CD8-positive, alpha-beta memory T cell (primary cell): Measurements from ENCODE around the gene GABRR3. TPM values are rescaled to one million over a fixed set of nuclear protein-coding genes. Genes with fewer than 3 reads are reported as not detected.

ENCODE experiments used
- CTCF ChIA-PET: fragments of 350-600 bp; sonication (Branson Sonifier 250); formaldehyde crosslinking; loops from one replicate; lab custom pipeline; 2021; ENCODE audit warnings: antibody characterized with exemption; lab: Charles Lee
- POLR2A ChIA-PET: fragments of 350-600 bp; sonication (Branson Sonifier 250); formaldehyde crosslinking; loops from one replicate; lab custom pipeline; 2021; ENCODE audit warnings: antibody characterized with exemption; lab: Charles Lee
- DNase-seq, 5 donors: peaks; one replicate each; pipeline versions ENCODE4 v3.0.0 to v3.0.0-alpha.2; 2020 to 2022; ENCODE audit warnings: mixed read lengths in 1 of 5
- H3K27ac ChIP-seq: one replicate; pipeline ENCODE4 v1.7.0; 2013; ENCODE audit warnings: low read depth, mild to moderate bottlenecking, low read length, moderate library complexity
- H3K27me3 ChIP-seq: 2 replicates; pipeline ENCODE4 v1.7.0; 2013; ENCODE audit warnings: low read length, mild to moderate bottlenecking; ENCODE audit not compliant: insufficient read depth, poor library complexity, severe bottlenecking
- H3K36me3 ChIP-seq: 2 replicates; pipeline ENCODE4 v1.7.0; 2013; ENCODE audit warnings: mild to moderate bottlenecking, low read length, moderate library complexity; ENCODE audit not compliant: insufficient read depth
- H3K4me1 ChIP-seq: 2 replicates; pipeline ENCODE4 v1.7.0; 2013; ENCODE audit warnings: mild to moderate bottlenecking, low read length, moderate library complexity; ENCODE audit not compliant: insufficient read depth
- H3K4me3 ChIP-seq: 2 replicates; pipeline ENCODE4 v1.7.0; 2013; ENCODE audit warnings: mild to moderate bottlenecking, low read length
- H3K9me3 ChIP-seq: 2 replicates; pipeline ENCODE4 v1.7.0; 2013; ENCODE audit warnings: mild to moderate bottlenecking, low read length
- H3K27ac Mint-ChIP-seq, 8 donors: one replicate each; pipeline ENCODE4 v1.8.0; 2020 to 2021; ENCODE audit warnings: mixed read lengths in 8 of 8, mild to moderate bottlenecking in 6 of 8, inconsistent platforms in 3 of 8, moderate library complexity in 3 of 8
- H3K27me3 Mint-ChIP-seq, 2 donors: one replicate each; pipeline ENCODE4 v1.8.0; 2020 to 2021; ENCODE audit warnings: mixed read lengths in 2 of 2, mild to moderate bottlenecking in 1 of 2, moderate library complexity in 1 of 2
- H3K36me3 Mint-ChIP-seq, 3 donors: one replicate each; pipeline ENCODE4 v1.8.0; 2020 to 2021; ENCODE audit warnings: mixed read lengths in 3 of 3, inconsistent platforms in 1 of 3, mild to moderate bottlenecking in 1 of 3
- H3K4me1 Mint-ChIP-seq, 3 donors: one replicate each; pipeline ENCODE4 v1.8.0; 2020 to 2021; ENCODE audit warnings: mixed read lengths in 3 of 3, inconsistent platforms in 1 of 3, mild to moderate bottlenecking in 1 of 3
- H3K4me3 Mint-ChIP-seq, 7 donors: one replicate each; pipeline ENCODE4 v1.8.0; 2020 to 2021; ENCODE audit warnings: mixed read lengths in 7 of 7, mild to moderate bottlenecking in 6 of 7, moderate library complexity in 4 of 7, inconsistent platforms in 2 of 7
- H3K9me3 Mint-ChIP-seq, 5 donors: one replicate each; pipeline ENCODE4 v1.8.0; 2020 to 2022; ENCODE audit warnings: mixed read lengths in 5 of 5, mild to moderate bottlenecking in 3 of 5, moderate library complexity in 2 of 5, inconsistent platforms in 1 of 5
- polyA plus RNA-seq: library from polyadenylated mRNA; unstranded; fragments of 300-500 nt; fragmentation: Illumina TruSeq; gene quantifications from one replicate; pipeline ENCODE4 v1.2.3, GENCODE V29; 2021
- total RNA-seq, 2 experiments: library from RNA; stranded (reverse); gene quantifications; one replicate each; pipeline ENCODE4 v1.2.3, GENCODE V29; 2021

GABRR3 gene
- total and polyA plus RNA-seq, 3 experiments from 2014 or later: not detected

DNA sequence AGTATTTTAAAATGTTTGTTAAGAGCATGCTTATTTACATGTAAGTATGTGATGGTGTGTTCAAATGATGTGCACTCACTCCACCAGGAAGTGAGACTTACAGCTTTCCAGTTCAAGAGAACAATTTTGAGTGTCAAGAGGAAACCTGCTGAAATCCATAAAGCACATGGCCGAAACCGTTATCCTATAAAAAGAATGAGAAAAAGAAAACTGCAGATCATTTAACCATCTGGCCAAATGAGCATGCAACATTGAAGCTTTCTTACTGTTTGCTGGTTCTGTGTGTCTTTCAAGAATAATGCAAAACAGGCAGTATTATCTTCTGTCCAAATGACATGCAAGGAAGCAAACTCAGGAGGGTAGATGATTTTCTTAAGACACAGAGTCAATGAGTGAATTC lies 26.3 kb downstream of the GABRR3 start:
- Mint-ChIP-seq H3K27me3 (peaks cover 0 to 13% of the 10 kb centered on the region in 2 donors), H3K36me3 (no peaks in the 10 kb centered on the region), H3K9me3 (no peaks in the 10 kb centered on the region), H3K4me3 (no peak overlapping the region), H3K4me1 (peaks cover 0 to 5% (median under 1%) of the 10 kb centered on the region in 3 donors), H3K27ac (no peak overlapping the region)
- Histone ChIP-seq H3K36me3 (no peaks in the 10 kb centered on the region), H3K9me3 (no peaks in the 10 kb centered on the region), H3K4me1 (no peaks in the 10 kb centered on the region), H3K4me3 (no peak overlapping the region), H3K27ac (no peak overlapping the region), H3K27me3 (no peaks in the 10 kb centered on the region)
- DNase-seq: no peak
- CTCF ChIA-PET: interaction anchor here (0.6 to 2.6 kb wide), 2 partner anchors 15 to 177 kb away, joined by 3 to 8 read pairs; no protein-coding TSS in a partner anchor
- POLR2A ChIA-PET: no interaction called here

DNA sequence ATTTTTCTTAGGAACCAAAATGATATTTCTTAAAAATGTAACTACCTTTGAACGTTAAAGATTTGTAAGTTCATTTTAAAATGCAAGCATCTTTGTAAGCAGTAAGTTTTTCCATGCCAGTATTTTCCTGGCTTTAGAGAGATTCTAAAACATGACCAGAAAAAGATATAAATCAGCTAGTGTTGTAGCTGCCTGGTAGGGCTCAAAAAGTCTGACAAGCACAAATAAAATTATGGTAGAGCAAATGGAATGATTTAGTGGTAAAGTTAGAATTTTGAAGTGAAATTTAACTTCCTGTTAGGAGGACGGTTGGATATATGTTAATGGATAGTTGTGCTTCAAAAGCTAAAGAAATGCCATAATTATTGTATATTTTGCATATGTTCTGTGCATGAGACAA lies 29.7 kb downstream of the GABRR3 start:
- Mint-ChIP-seq H3K4me1 (peaks cover 6 to 12% (median 8%) of the 10 kb centered on the region in 3 donors), H3K36me3 (no peaks in the 10 kb centered on the region), H3K4me3 (no peak overlapping the region), H3K9me3 (no peaks in the 10 kb centered on the region), H3K27ac (no peak overlapping the region), H3K27me3 (peaks cover 0 to 1% of the 10 kb centered on the region in 2 donors)
- ChIA-PET POLR2A (no interaction called here), CTCF (no interaction called here)
- H3K27me3 ChIP-seq: no peaks in the 10 kb centered on the region
- H3K9me3 ChIP-seq: no peaks in the 10 kb centered on the region
- H3K27ac ChIP-seq: no peak overlapping the region
- no peaks in the 10 kb centered on the region for H3K36me3 ChIP-seq
- H3K4me3 ChIP-seq: no peak overlapping the region
- no peak for DNase-seq
- H3K4me1 ChIP-seq: peaks cover 9% of the 10 kb centered on the region

DNA sequence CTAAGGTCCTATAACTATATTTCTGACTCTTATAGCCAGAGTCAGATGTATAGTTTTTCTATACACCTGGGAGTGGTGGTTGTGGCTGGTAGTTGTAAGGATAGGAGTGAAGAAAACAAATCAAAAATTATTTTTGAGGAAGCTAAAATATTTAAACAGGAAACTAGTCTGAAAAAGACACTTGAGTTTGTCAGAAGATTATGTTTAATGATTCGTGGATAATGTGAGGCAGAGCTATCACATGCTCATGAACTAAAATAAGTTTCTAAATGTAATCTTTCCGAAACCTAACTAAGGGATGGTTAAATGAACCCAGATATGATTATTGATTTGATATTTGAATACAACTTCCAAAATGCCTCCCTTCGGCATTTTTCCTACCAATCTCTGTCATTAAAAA lies 30.4 kb downstream of the GABRR3 start:
- DNase-seq: no peak
- no peak overlapping the region for H3K4me3 Mint-ChIP-seq
- H3K36me3 Mint-ChIP-seq: no peaks in the 10 kb centered on the region
- no peaks in the 10 kb centered on the region for H3K9me3 Mint-ChIP-seq
- Histone ChIP-seq H3K27me3 (no peaks in the 10 kb centered on the region), H3K36me3 (no peaks in the 10 kb centered on the region), H3K27ac (no peak overlapping the region), H3K4me3 (no peak overlapping the region), H3K4me1 (peaks cover 9% of the 10 kb centered on the region), H3K9me3 (no peaks in the 10 kb centered on the region)
- CTCF ChIA-PET: no interaction called here
- peaks cover 6 to 12% (median 8%) of the 10 kb centered on the region in 3 donors for H3K4me1 Mint-ChIP-seq
- no peak overlapping the region for H3K27ac Mint-ChIP-seq
- POLR2A ChIA-PET: no interaction called here
- peaks cover 0 to 1% of the 10 kb centered on the region in 2 donors for H3K27me3 Mint-ChIP-seq

DNA sequence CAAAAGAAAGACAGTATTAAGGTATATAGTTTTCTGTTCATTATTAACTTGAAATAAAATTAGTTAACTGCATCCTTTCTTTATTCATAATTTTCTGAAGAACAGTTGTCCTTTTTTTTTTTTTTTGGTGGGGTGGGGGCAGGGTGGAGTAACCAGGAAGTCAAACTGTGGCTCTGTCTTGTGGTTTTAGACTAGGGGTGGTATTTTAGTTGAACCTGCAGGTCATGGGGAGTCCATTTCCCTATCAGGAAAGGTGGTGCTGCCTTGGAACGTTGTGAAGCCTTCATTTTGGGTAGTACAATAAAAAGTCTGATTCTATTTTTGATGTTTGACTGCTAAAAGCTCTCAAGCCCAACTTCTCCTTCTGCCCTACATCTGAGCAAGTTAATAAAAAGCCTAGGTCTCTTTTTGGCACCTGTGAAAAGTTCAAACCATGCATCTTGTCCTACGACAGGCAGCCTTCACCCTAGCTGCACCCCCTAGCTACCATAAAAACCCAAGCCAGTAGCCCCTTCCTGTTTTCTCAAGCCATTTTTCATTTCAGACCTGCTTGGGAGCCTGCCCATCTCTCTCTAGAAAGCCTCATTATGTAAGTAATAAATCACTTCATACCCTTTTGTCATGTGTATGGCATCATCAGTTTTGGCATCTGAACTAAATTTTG lies 31.7 kb downstream of the GABRR3 start:
- Mint-ChIP-seq H3K4me1 (peaks cover 6 to 12% (median 8%) of the 10 kb centered on the region in 3 donors), H3K9me3 (no peaks in the 10 kb centered on the region), H3K27ac (peak overlapping the region in 5 of 8 donors; percentile 48 to 86 (median 55)), H3K4me3 (peak overlapping the region in 4 of 7 donors; percentile 2 to 57 (median 26)), H3K27me3 (peaks cover 0 to 3% of the 10 kb centered on the region in 2 donors), H3K36me3 (no peaks in the 10 kb centered on the region)
- Histone ChIP-seq H3K4me3 (no peak overlapping the region), H3K27ac (no peak overlapping the region), H3K27me3 (no peaks in the 10 kb centered on the region), H3K36me3 (no peaks in the 10 kb centered on the region), H3K4me1 (peaks cover 9% of the 10 kb centered on the region), H3K9me3 (no peaks in the 10 kb centered on the region)
- ChIA-PET CTCF (no interaction called here), POLR2A (no interaction called here)
- no peak for DNase-seq

DNA sequence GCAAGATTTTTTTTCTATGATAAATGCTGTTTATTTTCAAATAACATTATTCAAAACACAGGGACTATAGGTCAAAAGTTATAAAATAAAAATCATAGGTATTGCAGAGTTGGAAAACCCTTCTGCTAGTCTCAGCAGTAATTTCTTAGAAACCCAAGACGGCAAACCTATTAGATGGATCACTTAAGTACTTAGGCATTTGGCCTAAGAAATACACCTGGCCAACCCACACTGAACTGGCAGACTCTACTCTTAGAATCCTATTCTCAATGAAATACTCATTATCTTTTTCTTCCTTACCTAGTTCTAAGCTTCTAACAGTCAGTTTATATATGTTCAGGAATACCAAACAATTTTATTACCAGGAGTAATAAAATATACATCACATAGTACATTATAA lies 32.4 kb downstream of the GABRR3 start:
- peaks cover 0 to 3% of the 10 kb centered on the region in 2 donors for H3K27me3 Mint-ChIP-seq
- H3K4me3 Mint-ChIP-seq: no peak overlapping the region
- no peak for DNase-seq
- Histone ChIP-seq H3K4me3 (no peak overlapping the region), H3K36me3 (no peaks in the 10 kb centered on the region), H3K4me1 (peaks cover 9% of the 10 kb centered on the region), H3K9me3 (no peaks in the 10 kb centered on the region), H3K27ac (no peak overlapping the region), H3K27me3 (no peaks in the 10 kb centered on the region)
- H3K9me3 Mint-ChIP-seq: no peaks in the 10 kb centered on the region
- peaks cover 6 to 12% (median 8%) of the 10 kb centered on the region in 3 donors for H3K4me1 Mint-ChIP-seq
- H3K36me3 Mint-ChIP-seq: no peaks in the 10 kb centered on the region
- POLR2A ChIA-PET: no interaction called here
- CTCF ChIA-PET: interaction anchor here (0.7 kb wide), 1 partner anchor 60 kb away, joined by 3 read pairs; no protein-coding TSS in a partner anchor
- no peak overlapping the region for H3K27ac Mint-ChIP-seq

DNA sequence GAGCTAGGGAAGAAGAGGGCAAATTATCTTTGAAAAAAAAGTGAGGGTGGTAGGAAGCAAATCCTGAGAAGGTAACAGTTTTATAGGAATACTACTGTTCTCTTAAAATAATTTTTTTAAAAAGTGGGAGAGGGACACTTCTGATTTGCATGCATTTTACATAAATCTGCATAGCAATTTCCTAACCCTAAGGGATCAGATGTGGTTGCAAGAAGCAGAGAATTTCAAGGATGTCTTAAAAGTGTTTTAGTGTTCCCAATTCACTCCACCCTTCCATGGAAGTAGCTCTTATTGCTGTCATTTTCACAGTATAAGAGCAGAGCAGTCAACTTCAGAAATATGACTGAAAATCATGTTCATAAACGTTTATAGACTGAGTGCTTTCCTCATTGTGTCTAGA lies 35.1 kb downstream of the GABRR3 start:
- Mint-ChIP-seq H3K27ac (no peak overlapping the region), H3K9me3 (no peaks in the 10 kb centered on the region), H3K4me1 (peaks cover 6 to 8% (median 8%) of the 10 kb centered on the region in 3 donors), H3K27me3 (peaks cover 3 to 10% of the 10 kb centered on the region in 2 donors), H3K4me3 (no peak overlapping the region), H3K36me3 (no peaks in the 10 kb centered on the region)
- Histone ChIP-seq H3K4me1 (peaks cover 9% of the 10 kb centered on the region), H3K27me3 (no peaks in the 10 kb centered on the region), H3K4me3 (no peak overlapping the region), H3K9me3 (no peaks in the 10 kb centered on the region), H3K27ac (no peak overlapping the region), H3K36me3 (no peaks in the 10 kb centered on the region)
- POLR2A ChIA-PET: no interaction called here
- CTCF ChIA-PET: interaction anchor here (1.1 kb wide), 1 partner anchor 14 kb away, joined by 3 read pairs; no protein-coding TSS in a partner anchor
- DNase-seq: no peak

DNA sequence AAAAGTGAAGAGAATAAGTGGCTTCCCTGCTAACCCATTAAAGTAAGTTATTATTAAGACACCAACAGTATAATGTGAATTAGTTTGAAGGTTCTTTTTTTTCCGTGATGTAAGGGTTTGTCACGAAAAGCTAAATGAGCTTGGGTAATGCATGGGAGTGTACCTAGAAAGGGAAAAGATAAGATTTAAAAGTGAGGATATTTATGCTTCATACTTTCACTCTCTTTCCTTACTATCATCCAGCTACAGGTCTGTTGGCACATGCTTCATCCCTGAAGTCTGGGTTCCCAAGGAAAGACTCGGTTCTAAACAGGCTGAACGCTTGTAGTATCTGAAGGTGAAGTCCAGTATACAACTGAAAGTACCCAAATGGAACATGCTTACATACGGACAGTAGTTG lies 36.0 kb downstream of the GABRR3 start:
- no peak for DNase-seq
- CTCF ChIA-PET: no interaction called here
- H3K4me1 Mint-ChIP-seq: peaks cover 6 to 8% (median 8%) of the 10 kb centered on the region in 3 donors
- H3K27me3 ChIP-seq: no peaks in the 10 kb centered on the region
- H3K36me3 ChIP-seq: no peaks in the 10 kb centered on the region
- H3K9me3 ChIP-seq: no peaks in the 10 kb centered on the region
- no peak overlapping the region for H3K4me3 ChIP-seq
- peaks cover 3 to 14% of the 10 kb centered on the region in 2 donors for H3K27me3 Mint-ChIP-seq
- peaks cover 9% of the 10 kb centered on the region for H3K4me1 ChIP-seq
- H3K27ac ChIP-seq: no peak overlapping the region
- POLR2A ChIA-PET: no interaction called here
- H3K27ac Mint-ChIP-seq: no peak overlapping the region
- no peak overlapping the region for H3K4me3 Mint-ChIP-seq
- H3K36me3 Mint-ChIP-seq: no peaks in the 10 kb centered on the region
- H3K9me3 Mint-ChIP-seq: no peaks in the 10 kb centered on the region

DNA sequence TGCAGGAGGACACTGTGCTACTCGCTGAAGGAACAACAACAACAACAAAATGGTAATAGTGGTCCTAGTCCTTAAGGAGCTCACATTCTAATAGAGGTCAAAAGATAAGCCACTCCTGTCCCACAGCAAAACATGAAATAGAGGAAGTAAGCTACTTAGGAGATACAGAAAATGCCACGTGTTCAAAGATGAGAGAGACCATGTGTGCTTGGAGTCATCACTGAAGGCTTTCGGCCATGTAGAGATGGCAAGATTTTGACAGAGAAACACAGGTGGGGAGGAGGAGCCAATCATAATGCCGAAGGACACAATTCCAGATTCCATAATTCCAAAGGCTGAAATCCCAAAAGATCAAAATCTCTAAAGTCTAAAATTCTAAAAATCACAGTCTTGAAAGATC lies 38.1 kb downstream of the GABRR3 start:
- Histone ChIP-seq H3K4me1 (peaks cover 1% of the 10 kb centered on the region), H3K27ac (no peak overlapping the region), H3K4me3 (no peak overlapping the region), H3K27me3 (no peaks in the 10 kb centered on the region), H3K36me3 (no peaks in the 10 kb centered on the region), H3K9me3 (no peaks in the 10 kb centered on the region)
- POLR2A ChIA-PET: no interaction called here
- peaks cover 3 to 14% of the 10 kb centered on the region in 2 donors for H3K27me3 Mint-ChIP-seq
- H3K4me1 Mint-ChIP-seq: peaks cover 0 to 2% (median under 1%) of the 10 kb centered on the region in 3 donors
- CTCF ChIA-PET: no interaction called here
- no peaks in the 10 kb centered on the region for H3K36me3 Mint-ChIP-seq
- no peak for DNase-seq
- no peaks in the 10 kb centered on the region for H3K9me3 Mint-ChIP-seq
- no peak overlapping the region for H3K4me3 Mint-ChIP-seq
- no peak overlapping the region for H3K27ac Mint-ChIP-seq
